Right lobe of liver (tissue), 4 donors: ENCODE results near the gene SLFN5.

Source experiments
- POLR2A ChIP-seq: fragments of 450-650 bp; IDR thresholded peaks from one replicate; pipeline ENCODE4 v1.6.1; 2017; ENCODE audit warnings: antibody characterized with exemption, mild to moderate bottlenecking
- TF ChIP-seq, protein P1 (sequence below), 4 donors: fragments of 200-600 bp in 3 of 4; fragments of 450-650 bp in 1 of 4; IDR thresholded peaks; one replicate each; pipeline versions ENCODE4 v1.5.1 to v1.8.0; 2016 to 2022; ENCODE audit warnings: antibody characterized with exemption in 4 of 4, mild to moderate bottlenecking in 2 of 4
- donor health status: DM: no; HTN: no; CAD: no.
- donor health status: DM: no; HTN: no; CAD: no.
- donor health status: DM: no; HTN: yes; CAD: no.

DNA sequence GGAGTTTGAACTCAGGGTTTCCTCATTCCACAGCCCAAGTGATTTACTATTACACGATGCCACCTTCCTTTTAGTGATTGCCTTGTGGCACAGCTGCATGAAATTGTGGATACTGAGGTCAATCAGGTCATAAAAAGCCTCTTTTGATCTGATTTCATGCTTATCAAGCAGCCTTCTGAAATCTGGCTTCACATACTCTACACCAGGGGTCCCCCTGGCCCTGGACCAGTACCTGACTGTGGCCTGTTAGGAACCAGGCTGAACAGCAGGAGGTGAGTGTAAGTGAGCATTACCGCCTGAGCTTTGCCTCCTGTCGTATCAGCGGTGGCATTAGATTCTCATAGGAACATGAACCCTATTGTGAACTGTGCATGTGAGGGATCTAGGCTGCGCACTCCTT, 13.8 kb downstream of the SLFN5 start:
- TF ChIP-seq, protein P1, sequence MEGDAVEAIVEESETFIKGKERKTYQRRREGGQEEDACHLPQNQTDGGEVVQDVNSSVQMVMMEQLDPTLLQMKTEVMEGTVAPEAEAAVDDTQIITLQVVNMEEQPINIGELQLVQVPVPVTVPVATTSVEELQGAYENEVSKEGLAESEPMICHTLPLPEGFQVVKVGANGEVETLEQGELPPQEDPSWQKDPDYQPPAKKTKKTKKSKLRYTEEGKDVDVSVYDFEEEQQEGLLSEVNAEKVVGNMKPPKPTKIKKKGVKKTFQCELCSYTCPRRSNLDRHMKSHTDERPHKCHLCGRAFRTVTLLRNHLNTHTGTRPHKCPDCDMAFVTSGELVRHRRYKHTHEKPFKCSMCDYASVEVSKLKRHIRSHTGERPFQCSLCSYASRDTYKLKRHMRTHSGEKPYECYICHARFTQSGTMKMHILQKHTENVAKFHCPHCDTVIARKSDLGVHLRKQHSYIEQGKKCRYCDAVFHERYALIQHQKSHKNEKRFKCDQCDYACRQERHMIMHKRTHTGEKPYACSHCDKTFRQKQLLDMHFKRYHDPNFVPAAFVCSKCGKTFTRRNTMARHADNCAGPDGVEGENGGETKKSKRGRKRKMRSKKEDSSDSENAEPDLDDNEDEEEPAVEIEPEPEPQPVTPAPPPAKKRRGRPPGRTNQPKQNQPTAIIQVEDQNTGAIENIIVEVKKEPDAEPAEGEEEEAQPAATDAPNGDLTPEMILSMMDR (IDR thresholded peaks at IDR 0.05), result no peak
- TF ChIP-seq POLR2A, result no peak
